DND-41 (cell line): ENCODE measurements around the gene RTN4IP1.

ENCODE experiments used
- ATAC-seq: fragments of 200-7000 bp; cut with Tn5 transposase; 3 replicates; pipeline ENCODE4 v1.9.1; 2021; ENCODE audit warnings: low read depth; ENCODE audit not compliant: insufficient read depth
- DNase-seq: peaks from one replicate; pipeline ENCODE4 v3.0.0-alpha.2; 2020
- H2AFZ ChIP-seq: 2 replicates; pipeline ENCODE4 v1.6.0; 2012; ENCODE audit warnings: low read depth, low read length
- H3K27ac ChIP-seq: 2 replicates; pipeline ENCODE4 v1.5.1; 2012; ENCODE audit warnings: low read length, inconsistent platforms
- H3K27me3 ChIP-seq: fragments of 200-600 bp; sonication (generic); 2 replicates; pipeline ENCODE4 v1.6.0; 2012; ENCODE audit warnings: low read length, mild to moderate bottlenecking, inconsistent platforms; ENCODE audit not compliant: insufficient read depth, poor library complexity
- H3K36me3 ChIP-seq: 2 replicates; pipeline ENCODE4 v1.5.1; 2012; ENCODE audit warnings: low read length, inconsistent platforms; ENCODE audit not compliant: insufficient read depth
- H3K4me1 ChIP-seq: 2 replicates; pipeline ENCODE4 v1.5.1; 2012; ENCODE audit warnings: mild to moderate bottlenecking, low read length; ENCODE audit not compliant: insufficient read depth
- H3K4me2 ChIP-seq: 2 replicates; pipeline ENCODE4 v1.6.0; 2012; ENCODE audit warnings: mild to moderate bottlenecking, moderate library complexity, low read length, inconsistent platforms; ENCODE audit not compliant: insufficient read depth
- H3K4me3 ChIP-seq, 2 experiments: fragments of 200-600 bp in 1 of 2; shearing (Covaris generic) in 1 of 2; 2 replicates each; pipeline ENCODE4 v1.5.1; 2012 to 2016; ENCODE audit warnings: inconsistent platforms in 2 of 2, low read length in 2 of 2, mild to moderate bottlenecking in 2 of 2, low read depth in 1 of 2, moderate library complexity in 1 of 2
- H3K79me2 ChIP-seq: 2 replicates; pipeline ENCODE4 v1.6.0; 2012; ENCODE audit warnings: low read length, inconsistent platforms; ENCODE audit not compliant: insufficient read depth
- H3K9ac ChIP-seq: 2 replicates; pipeline ENCODE4 v1.6.0; 2012; ENCODE audit warnings: low read depth, mild to moderate bottlenecking, inconsistent platforms, low read length, moderate library complexity
- H3K9me3 ChIP-seq: 2 replicates; pipeline ENCODE4 v1.5.1; 2012; ENCODE audit warnings: low read length, moderate library complexity, mild to moderate bottlenecking, inconsistent platforms; ENCODE audit not compliant: insufficient read depth, severe bottlenecking
- H4K20me1 ChIP-seq: 2 replicates; pipeline ENCODE4 v1.6.0; 2012; ENCODE audit warnings: low read length; ENCODE audit not compliant: insufficient read depth
- CTCF ChIP-seq: IDR thresholded peaks from 2 replicates; pipeline ENCODE4 v1.5.1; 2012; ENCODE audit warnings: borderline replicate concordance, low read length, moderate library complexity, mild to moderate bottlenecking; ENCODE audit not compliant: poor library complexity, severe bottlenecking; ENCODE audit errors: extremely low read depth
- EZH2 ChIP-seq: IDR thresholded peaks from 3 replicates; pipeline ENCODE4 v1.6.1; 2012; ENCODE audit warnings: borderline replicate concordance, low read depth, mild to moderate bottlenecking, moderate library complexity, low read length, inconsistent platforms; ENCODE audit not compliant: severe bottlenecking

RTN4IP1 gene

GRCh38 chr6:106637051-106637716, 7.9 kb upstream of the RTN4IP1 start:
- TF ChIP-seq CTCF: no peak
- Histone ChIP-seq H3K36me3 (peaks cover 21% of the 10 kb centered on the region), H3K27me3 (no peaks in the 10 kb centered on the region), H3K4me2 (no peak overlapping the region), H3K4me1 (no peaks in the 10 kb centered on the region), H3K9me3 (no peaks in the 10 kb centered on the region), H4K20me1 (peaks cover 39% of the 10 kb centered on the region), H3K4me3 (no peak overlapping the region), H3K27ac (no peak overlapping the region), H3K79me2 (peaks cover 74% of the 10 kb centered on the region), H3K9ac (no peak overlapping the region), H2AFZ (no peak overlapping the region)
- no peak for DNase-seq
- no peak for ATAC-seq

- no peaks in the 10 kb centered on the region for H3K9me3 ChIP-seq
- no peak overlapping the region for H3K9ac ChIP-seq
- no peak overlapping the region for H3K4me3 ChIP-seq
- H3K27me3 ChIP-seq: no peaks in the 10 kb centered on the region
- no peak overlapping the region for H3K4me2 ChIP-seq
- DNase-seq (no peak), ATAC-seq (no peak)
- H3K27ac ChIP-seq: no peak overlapping the region
- TF ChIP-seq EZH2: no peak
- TF ChIP-seq CTCF: no peak
- peaks cover 35% of the 10 kb centered on the region; the same call in 1 of the 2 replicates for H4K20me1 ChIP-seq
- peaks cover 18% of the 10 kb centered on the region for H3K4me1 ChIP-seq
- peaks cover 94% of the 10 kb centered on the region for H3K79me2 ChIP-seq
- no peaks in the 10 kb centered on the region; the same call in 1 of the 2 replicates for H3K36me3 ChIP-seq
- H2AFZ ChIP-seq: no peak overlapping the region
Observed at GRCh38 chr6:106634565-106634964, 5.3 kb upstream of the RTN4IP1 start.

GRCh38 chr6:106631346-106631745, 2.0 kb upstream of the RTN4IP1 start:
- no peaks in the 10 kb centered on the region for H3K9me3 ChIP-seq
- TF ChIP-seq EZH2 (no peak), CTCF (no peak)
- no peak overlapping the region; a peak in 1 of 4 replicates for H3K4me3 ChIP-seq
- H3K27ac ChIP-seq: no peak overlapping the region
- H3K4me2 ChIP-seq: peak overlapping the region; percentile 36; the same call in 1 of the 2 replicates
- H3K36me3 ChIP-seq: no peaks in the 10 kb centered on the region
- H4K20me1 ChIP-seq: peaks cover 19% of the 10 kb centered on the region; the same call in 1 of the 2 replicates
- DNase-seq (no peak), ATAC-seq (no peak)
- H3K27me3 ChIP-seq: no peaks in the 10 kb centered on the region
- H3K9ac ChIP-seq: no peak overlapping the region
- H3K4me1 ChIP-seq: peaks cover 35% of the 10 kb centered on the region
- peaks cover 81% of the 10 kb centered on the region for H3K79me2 ChIP-seq
- no peak overlapping the region for H2AFZ ChIP-seq
